GM12878 (cell line): ENCODE results near the gene FANCC.

ENCODE experiments used
- BACH1 ChIP-seq: fragments of 450-650 bp; IDR thresholded peaks from 2 replicates; pipeline ENCODE4 v1.6.1; 2017; ENCODE audit warnings: mild to moderate bottlenecking, borderline replicate concordance
- CTCF ChIP-seq, 3 experiments: IDR thresholded peaks in 2 of 3; conservative IDR thresholded peaks in 1 of 3; 2 replicates each; pipeline ENCODE4 v1.5.1; 2011; ENCODE audit warnings: low read depth in 3 of 3, low read length in 3 of 3, mild to moderate bottlenecking in 3 of 3, control low read depth in 2 of 3, moderate library complexity in 2 of 3, inconsistent platforms in 1 of 3, mixed read lengths in 1 of 3; ENCODE audit not compliant: control insufficient read depth in 2 of 3, insufficient read depth in 1 of 3; ENCODE audit errors: extremely low read depth in 1 of 3
- ETV6 ChIP-seq, 2 experiments: fragments of 450-650 bp in 1 of 2; IDR thresholded peaks in 1 of 2; conservative IDR thresholded peaks in 1 of 2; 2 replicates each; pipeline ENCODE4 v1.6.1; 2014; ENCODE audit warnings: antibody characterized with exemption in 1 of 2, borderline replicate concordance in 1 of 2, low read depth in 1 of 2, mild to moderate bottlenecking in 1 of 2, moderate library complexity in 1 of 2
- HCFC1 ChIP-seq: fragments of 150-350 bp; IDR thresholded peaks from 2 replicates; pipeline ENCODE4 v1.6.1; 2014; ENCODE audit warnings: low read length
- MYC ChIP-seq: IDR thresholded peaks from 2 replicates; pipeline ENCODE4 v1.6.1; 2011; ENCODE audit warnings: mild to moderate bottlenecking, low read length, moderate library complexity, inconsistent platforms; ENCODE audit not compliant: insufficient read depth, insufficient replicate concordance, insufficient read length, severe bottlenecking
- PAX8 ChIP-seq: fragments of 450-650 bp; IDR thresholded peaks from 2 replicates; pipeline ENCODE4 v1.6.1; 2017; ENCODE audit warnings: mild to moderate bottlenecking, moderate library complexity
- POLR2A ChIP-seq: IDR thresholded peaks from 2 replicates; pipeline ENCODE4 v1.6.1; 2011; ENCODE audit warnings: low read depth, mild to moderate bottlenecking, low read length
- RAD21 ChIP-seq: IDR thresholded peaks from 2 replicates; pipeline ENCODE4 v1.6.1; 2011; ENCODE audit warnings: mild to moderate bottlenecking, low read depth, low read length, moderate library complexity; ENCODE audit not compliant: insufficient read depth
- SMAD1 ChIP-seq: fragments of 450-650 bp; IDR thresholded peaks from 2 replicates; pipeline ENCODE4 v1.6.1; 2018; ENCODE audit warnings: mild to moderate bottlenecking, low read depth; ENCODE audit not compliant: partially characterized antibody
- ZNF274 ChIP-seq: IDR thresholded peaks from one replicate; pipeline ENCODE4 v1.8.0; 2011; ENCODE audit not compliant: insufficient read length, insufficient read depth

- TF ChIP-seq POLR2A (no peak), PAX8 (no peak), CTCF (IDR thresholded peaks at IDR 0.05 in 2 of 3, conservative IDR thresholded peaks at IDR 0.05 in 1 of 3; ENCODE audit: control insufficient read depth in 2 of 3, extremely low read depth in 1 of 3, insufficient read depth in 1 of 3, low read depth in 3 of 3, low read length in 3 of 3) (no peak), RAD21 (no peak), HCFC1 (no peak), ZNF274 (no peak), SMAD1 (no peak), BACH1 (no peak), MYC (no peak), ETV6 (conservative IDR thresholded peaks at IDR 0.05 in 1 of 2, IDR thresholded peaks at IDR 0.05 in 1 of 2; ENCODE audit: borderline replicate concordance in 1 of 2, low read depth in 1 of 2) (no peak)
Observed at GRCh38 chr9:95280745-95281144, 36.8 kb downstream of the FANCC start.
